H9 (cell line): ENCODE results near the gene DCTN1. TPM values are rescaled to one million over a fixed set of nuclear protein-coding genes. Genes with fewer than 3 reads are reported as not detected.
"Not testable (repeated sequence)": the region's sequence is repeated elsewhere in the genome, so short reads cannot be mapped to it uniquely, and the experiment has no call there.

Source experiments
- DNase-seq: peaks from one replicate; pipeline ENCODE4 v3.0.0-alpha.2; 2017
- H2AFZ ChIP-seq: one replicate; pipeline ENCODE4 v1.6.1; 2013; ENCODE audit warnings: mild to moderate bottlenecking, low read length, control low read depth, moderate library complexity
- H2AK5ac ChIP-seq: 2 replicates; pipeline ENCODE4 v1.6.1; 2013; ENCODE audit warnings: low read length, control low read depth, mixed read lengths; ENCODE audit not compliant: insufficient read length
- H2BK120ac ChIP-seq: one replicate; pipeline ENCODE4 v1.6.1; 2013; ENCODE audit warnings: low read depth, mild to moderate bottlenecking, low read length, control low read depth, inconsistent platforms; ENCODE audit not compliant: poor library complexity, severe bottlenecking
- H2BK12ac ChIP-seq: 2 replicates; pipeline ENCODE4 v1.6.1; 2013; ENCODE audit warnings: low read length, control low read depth, mixed read lengths, low read depth; ENCODE audit not compliant: insufficient read length
- H2BK15ac ChIP-seq: 2 replicates; pipeline ENCODE4 v1.6.1; 2013; ENCODE audit warnings: low read depth, low read length, control low read depth
- H2BK20ac ChIP-seq: one replicate; pipeline ENCODE4 v1.6.1; 2013; ENCODE audit warnings: low read depth, mild to moderate bottlenecking, low read length, control low read depth, inconsistent platforms; ENCODE audit not compliant: poor library complexity, severe bottlenecking
- H2BK5ac ChIP-seq: 2 replicates; pipeline ENCODE4 v1.6.1; 2013; ENCODE audit warnings: low read length, control low read depth, mixed read lengths; ENCODE audit not compliant: insufficient read length
- H3K14ac ChIP-seq: 2 replicates; pipeline ENCODE4 v1.6.1; 2013; ENCODE audit warnings: low read length, control low read depth; ENCODE audit not compliant: insufficient read depth
- H3K18ac ChIP-seq: 2 replicates; pipeline ENCODE4 v1.6.1; 2013; ENCODE audit warnings: low read depth, mild to moderate bottlenecking, mixed read lengths, low read length, control low read depth; ENCODE audit not compliant: insufficient read length
- H3K23ac ChIP-seq: 2 replicates; pipeline ENCODE4 v1.6.1; 2013; ENCODE audit warnings: low read length, control low read depth, mixed read lengths, low read depth; ENCODE audit not compliant: insufficient read length
- H3K23me2 ChIP-seq: 2 replicates; pipeline ENCODE4 v1.6.1; 2013; ENCODE audit warnings: low read depth, mild to moderate bottlenecking, mixed read lengths, low read length, control low read depth; ENCODE audit not compliant: insufficient read length, poor library complexity, severe bottlenecking
- H3K27ac ChIP-seq: 2 replicates; pipeline ENCODE4 v1.5.1; 2013; ENCODE audit warnings: low read length, control low read depth, mixed read lengths, low read depth; ENCODE audit not compliant: insufficient read length
- H3K27me3 ChIP-seq: 2 replicates; pipeline ENCODE4 v1.6.1; 2013; ENCODE audit warnings: low read length, control low read depth, inconsistent platforms; ENCODE audit not compliant: insufficient read depth
- H3K4ac ChIP-seq: 2 replicates; pipeline ENCODE4 v1.6.1; 2013; ENCODE audit warnings: low read depth, mild to moderate bottlenecking, control low read depth, inconsistent platforms, low read length, moderate library complexity
- H3K4me1 ChIP-seq: 2 replicates; pipeline ENCODE4 v1.6.1; 2013; ENCODE audit warnings: low read length, control low read depth, inconsistent platforms; ENCODE audit not compliant: insufficient read depth
- H3K4me2 ChIP-seq: 2 replicates; pipeline ENCODE4 v1.6.1; 2013; ENCODE audit warnings: low read length, control low read depth, mixed read lengths; ENCODE audit not compliant: insufficient read length, insufficient read depth
- H3K56ac ChIP-seq: 2 replicates; pipeline ENCODE4 v1.6.1; 2013; ENCODE audit warnings: low read depth, mild to moderate bottlenecking, mixed read lengths, low read length, control low read depth; ENCODE audit not compliant: insufficient read length
- H3K79me1 ChIP-seq: 2 replicates; pipeline ENCODE4 v1.6.1; 2013; ENCODE audit warnings: low read depth, mild to moderate bottlenecking, moderate library complexity, low read length, control low read depth, inconsistent platforms; ENCODE audit not compliant: insufficient read depth, poor library complexity, severe bottlenecking
- H3K79me2 ChIP-seq: 2 replicates; pipeline ENCODE4 v1.6.1; 2013; ENCODE audit warnings: low read length, control low read depth, inconsistent platforms; ENCODE audit not compliant: insufficient read depth
- H3K9ac ChIP-seq: 2 replicates; pipeline ENCODE4 v1.6.1; 2013; ENCODE audit warnings: low read length, control low read depth, mixed read lengths; ENCODE audit not compliant: insufficient read length; ENCODE audit errors: extremely low read depth
- H3K9me3 ChIP-seq: one replicate; pipeline ENCODE4 v1.6.1; 2013; ENCODE audit warnings: low read depth, low read length, inconsistent platforms; ENCODE audit not compliant: control insufficient read depth
- H3T11ph ChIP-seq: one replicate; pipeline ENCODE4 v1.6.1; 2013; ENCODE audit warnings: mild to moderate bottlenecking, low read length, control low read depth, inconsistent platforms
- H4K20me1 ChIP-seq: one replicate; pipeline ENCODE4 v1.6.1; 2013; ENCODE audit not compliant: control insufficient read depth, insufficient read length, insufficient read depth
- H4K5ac ChIP-seq: 2 replicates; pipeline ENCODE4 v1.6.1; 2013; ENCODE audit warnings: low read depth, mild to moderate bottlenecking, mixed read lengths, low read length, control low read depth; ENCODE audit not compliant: insufficient read length
- H4K8ac ChIP-seq: replicated peaks from 2 replicates; pipeline ENCODE4 v1.6.1; 2013; ENCODE audit warnings: low read length, control low read depth, mixed read lengths, low read depth; ENCODE audit not compliant: insufficient read length
- H4K91ac ChIP-seq: 2 replicates; pipeline ENCODE4 v1.6.1; 2013; ENCODE audit warnings: low read depth, mild to moderate bottlenecking, moderate library complexity, mixed read lengths, low read length, control low read depth; ENCODE audit not compliant: insufficient read length
- H3K27ac Mint-ChIP-seq, 3 experiments: 2 replicates in 2 of 3; 3 replicates in 1 of 3; pipeline ENCODE4 v1.8.0; 2020 to 2021; ENCODE audit warnings: mixed read lengths in 3 of 3, mild to moderate bottlenecking in 1 of 3, moderate library complexity in 1 of 3
- H3K27me3 Mint-ChIP-seq: 2 replicates; pipeline ENCODE4 v1.8.0; 2021; ENCODE audit warnings: low read depth, mild to moderate bottlenecking, moderate library complexity, mixed read lengths
- H3K36me3 Mint-ChIP-seq, 3 experiments: 2 replicates in 2 of 3; 3 replicates in 1 of 3; pipeline ENCODE4 v1.8.0; 2020 to 2021; ENCODE audit warnings: low read depth in 3 of 3, mixed read lengths in 3 of 3; ENCODE audit not compliant: insufficient read depth in 1 of 3
- H3K4me1 Mint-ChIP-seq, 2 experiments: 2 replicates each; pipeline ENCODE4 v1.8.0; 2020; ENCODE audit warnings: mixed read lengths in 2 of 2
- H3K4me3 Mint-ChIP-seq, 2 experiments: 2 replicates in 1 of 2; 3 replicates in 1 of 2; pipeline ENCODE4 v1.8.0; 2020 to 2021; ENCODE audit warnings: mild to moderate bottlenecking in 2 of 2, mixed read lengths in 2 of 2, moderate library complexity in 1 of 2
- H3K9me3 Mint-ChIP-seq, 2 experiments: 2 replicates in 1 of 2; 3 replicates in 1 of 2; pipeline ENCODE4 v1.8.0; 2020; ENCODE audit warnings: mild to moderate bottlenecking in 2 of 2, mixed read lengths in 2 of 2, moderate library complexity in 1 of 2
- WGBS: extraction: QIAGEN DNeasy Blood & Tissue Kit; methylation state at CpG from one replicate; pipeline ENCODE4 v1.1.7; 2013; ENCODE audit warnings: missing lambda C conversion rate, low lambda C conversion rate, mixed read lengths; ENCODE audit not compliant: insufficient read length; ENCODE audit errors: extremely low coverage; 5-methylcytosine and 5-hydroxymethylcytosine counted together
- total RNA-seq: library from RNA; stranded (reverse); gene quantifications from 2 replicates; pipeline ENCODE4 v1.2.1, GENCODE V29; 2021
- TF ChIP-seq, protein P1 (sequence below): fragments of 200-600 bp; sonication (generic); conservative IDR thresholded peaks from 3 replicates; pipeline ENCODE4 v1.8.0; 2021; ENCODE audit warnings: antibody characterized with exemption, mild to moderate bottlenecking

The DCTN1 gene
- total RNA-seq, 1 experiment from 2014 or later: 141 TPM

DNA sequence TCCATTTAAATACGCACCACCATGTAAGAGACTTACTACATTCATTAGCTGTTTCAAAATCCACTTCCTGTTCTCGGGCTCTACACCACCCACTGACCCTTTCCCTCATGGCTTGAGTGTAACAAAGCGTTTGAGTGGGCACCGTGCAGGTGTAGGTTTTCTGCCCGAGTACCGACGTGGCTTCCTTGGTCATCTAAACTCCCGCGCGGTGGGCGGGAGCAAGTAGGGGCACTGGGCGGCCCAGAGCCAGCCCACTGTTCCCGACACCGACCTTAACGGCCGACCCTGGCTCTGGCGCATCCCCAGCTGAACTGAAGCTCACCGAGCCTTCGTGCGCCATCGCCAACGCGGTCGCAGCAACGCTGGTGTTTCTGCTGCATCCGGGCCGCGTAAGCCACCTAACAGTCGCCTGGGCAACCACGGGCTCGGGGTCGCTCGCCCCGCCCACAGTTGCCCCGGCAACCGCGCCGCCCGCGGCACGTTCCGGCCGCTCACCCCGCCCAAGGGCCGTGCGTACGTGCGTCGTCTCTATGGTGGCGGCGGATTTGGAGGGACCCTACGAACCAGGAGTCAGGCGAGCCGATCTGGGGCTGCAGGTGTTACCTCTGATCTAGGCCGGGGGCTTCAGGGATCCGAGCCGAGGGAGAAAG, 41.2 kb upstream of the DCTN1 start, which contains the start of the genes C2orf81 and WDR54:
C2orf81 (minus strand) TSS at position 399 of the 650 bp plus-strand sequence; CDS start at position 340, 59 bp downstream.
WDR54 (plus strand) TSS at position 510 of the 650 bp plus-strand sequence. CDS start 424 bp downstream, outside the sequence.
- H3K23me2 ChIP-seq: peaks cover 9% of the 10 kb centered on the region
- H4K5ac ChIP-seq: no peak within 1 kb of the TSS
- TF ChIP-seq, protein P1, sequence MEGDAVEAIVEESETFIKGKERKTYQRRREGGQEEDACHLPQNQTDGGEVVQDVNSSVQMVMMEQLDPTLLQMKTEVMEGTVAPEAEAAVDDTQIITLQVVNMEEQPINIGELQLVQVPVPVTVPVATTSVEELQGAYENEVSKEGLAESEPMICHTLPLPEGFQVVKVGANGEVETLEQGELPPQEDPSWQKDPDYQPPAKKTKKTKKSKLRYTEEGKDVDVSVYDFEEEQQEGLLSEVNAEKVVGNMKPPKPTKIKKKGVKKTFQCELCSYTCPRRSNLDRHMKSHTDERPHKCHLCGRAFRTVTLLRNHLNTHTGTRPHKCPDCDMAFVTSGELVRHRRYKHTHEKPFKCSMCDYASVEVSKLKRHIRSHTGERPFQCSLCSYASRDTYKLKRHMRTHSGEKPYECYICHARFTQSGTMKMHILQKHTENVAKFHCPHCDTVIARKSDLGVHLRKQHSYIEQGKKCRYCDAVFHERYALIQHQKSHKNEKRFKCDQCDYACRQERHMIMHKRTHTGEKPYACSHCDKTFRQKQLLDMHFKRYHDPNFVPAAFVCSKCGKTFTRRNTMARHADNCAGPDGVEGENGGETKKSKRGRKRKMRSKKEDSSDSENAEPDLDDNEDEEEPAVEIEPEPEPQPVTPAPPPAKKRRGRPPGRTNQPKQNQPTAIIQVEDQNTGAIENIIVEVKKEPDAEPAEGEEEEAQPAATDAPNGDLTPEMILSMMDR: no peak
- H2BK120ac ChIP-seq: no peak within 1 kb of the TSS
- no peak within 1 kb of the TSS for H3K27ac ChIP-seq
- H3K18ac ChIP-seq: peak within 1 kb of the TSS; percentile 83
- H3K4me2 ChIP-seq: peak within 1 kb of the TSS; percentile 52
- H3K27me3 ChIP-seq: no peaks in the 10 kb centered on the region
- Mint-ChIP-seq H3K27me3 (peaks cover 30% of the 10 kb centered on the region), H3K4me1 (peaks cover 11 to 15% of the 10 kb centered on the region in 2 experiments), H3K9me3 (no peaks in the 10 kb centered on the region; a peak in 1 of 5 replicates), H3K36me3 (peaks cover 10 to 26% (median 21%) of the 10 kb centered on the region in 3 experiments), H3K27ac (peak within 1 kb of the TSS; percentile 88 to 99 (median 92)), H3K4me3 (peak within 1 kb of the TSS; percentile 94 to 98)
- peak within 1 kb of the TSS; percentile 34 for H2AFZ ChIP-seq
- peak; percentile 95 for DNase-seq
- no peak within 1 kb of the TSS for H4K8ac ChIP-seq
- no peak within 1 kb of the TSS for H2AK5ac ChIP-seq
- H2BK12ac ChIP-seq: no peak within 1 kb of the TSS
- H3K9ac ChIP-seq: peak within 1 kb of the TSS; percentile 60
- no peaks in the 10 kb centered on the region for H3K4me1 ChIP-seq
- H2BK5ac ChIP-seq: no peak within 1 kb of the TSS
- no peaks in the 10 kb centered on the region for H4K20me1 ChIP-seq
- H3K23ac ChIP-seq: no peak within 1 kb of the TSS
- no peak within 1 kb of the TSS for H4K91ac ChIP-seq
- H3K14ac ChIP-seq: peak within 1 kb of the TSS; percentile 77
- H3T11ph ChIP-seq: no peak within 1 kb of the TSS
- no peaks in the 10 kb centered on the region for H3K79me2 ChIP-seq
- H2BK20ac ChIP-seq: no peak within 1 kb of the TSS
- H3K9me3 ChIP-seq: no peaks in the 10 kb centered on the region
- H2BK15ac ChIP-seq: no peak within 1 kb of the TSS
- no peak within 1 kb of the TSS for H3K56ac ChIP-seq
- no CpG with 5 or more reads among the region's 57 CpGs for WGBS
- no peaks in the 10 kb centered on the region for H3K79me1 ChIP-seq
- no peak within 1 kb of the TSS for H3K4ac ChIP-seq

DNA sequence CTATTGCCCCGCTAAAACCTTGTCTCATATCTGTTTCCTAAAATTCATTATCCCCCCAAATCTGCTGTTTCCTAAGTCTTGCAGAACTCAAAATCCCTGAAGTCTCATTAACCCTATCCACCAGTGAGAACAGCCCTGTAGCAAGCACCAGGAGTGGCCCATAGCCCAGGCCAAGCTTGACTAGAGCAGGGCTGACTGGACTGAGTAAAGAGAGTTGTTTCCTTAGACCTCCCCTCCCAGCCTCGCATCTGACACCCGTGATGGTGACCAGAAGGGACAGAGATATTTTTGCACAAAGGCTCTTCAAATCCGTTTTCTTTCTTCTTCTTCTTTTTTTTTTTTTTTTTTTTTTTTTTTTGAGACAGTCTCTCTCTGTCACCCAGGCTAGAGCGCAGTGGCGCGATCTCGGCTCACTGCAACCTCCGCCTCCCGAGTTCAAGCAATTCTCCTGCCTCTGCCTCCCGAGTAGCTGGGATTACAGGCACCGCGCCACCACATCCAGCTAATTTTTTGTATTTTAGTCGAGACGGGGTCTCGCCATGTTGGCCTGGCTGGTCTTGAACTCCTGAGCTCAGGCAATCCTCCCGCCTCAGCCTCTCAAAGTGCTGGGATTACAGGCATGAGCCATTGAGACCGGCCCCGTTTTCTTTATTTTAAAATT, 40.5 kb upstream of the DCTN1 start:
- H3K27me3 ChIP-seq: not testable (repeated sequence)

More for the DNA sequence above, 40.5 kb upstream of the DCTN1 start:
- H3K23ac ChIP-seq, H3K56ac ChIP-seq, H4K5ac ChIP-seq, H3T11ph ChIP-seq, H4K20me1 ChIP-seq, H3K18ac ChIP-seq, H3K9me3 ChIP-seq, H3K4me1 ChIP-seq, H3K9me3 Mint-ChIP-seq, H3K27ac ChIP-seq, H3K79me1 ChIP-seq, H2BK20ac ChIP-seq, H3K23me2 ChIP-seq, H2BK12ac ChIP-seq, H2AFZ ChIP-seq, H3K27ac Mint-ChIP-seq, H2BK15ac ChIP-seq, H3K79me2 ChIP-seq, H2BK5ac ChIP-seq, H3K4ac ChIP-seq, DNase-seq, H3K9ac ChIP-seq, H2AK5ac ChIP-seq, H2BK120ac ChIP-seq, H3K14ac ChIP-seq, H4K8ac ChIP-seq, H4K91ac ChIP-seq: not testable (repeated sequence)
- H3K4me2 ChIP-seq: peak overlapping the region; percentile 52
- Mint-ChIP-seq H3K27me3 (peaks cover 30% of the 10 kb centered on the region), H3K4me3 (peak overlapping the region; percentile 94 to 98), H3K36me3 (peaks cover 8 to 20% (median 13%) of the 10 kb centered on the region in 3 experiments), H3K4me1 (peaks cover 11 to 22% of the 10 kb centered on the region in 2 experiments)
- WGBS: no CpG with 5 or more reads among the region's 19 CpGs
